HG03280 (cell line): Measurements from ENCODE around the gene NCR3LG1.

Experiments used
- ATAC-seq: cut with Tn5 transposase; IDR thresholded peaks from one replicate; pipeline ENCODE4 v1.9.1; 2021; ENCODE audit warnings: mild to moderate bottlenecking, moderate library complexity; ENCODE audit not compliant: unreplicated experiment

NCR3LG1 gene

DNA sequence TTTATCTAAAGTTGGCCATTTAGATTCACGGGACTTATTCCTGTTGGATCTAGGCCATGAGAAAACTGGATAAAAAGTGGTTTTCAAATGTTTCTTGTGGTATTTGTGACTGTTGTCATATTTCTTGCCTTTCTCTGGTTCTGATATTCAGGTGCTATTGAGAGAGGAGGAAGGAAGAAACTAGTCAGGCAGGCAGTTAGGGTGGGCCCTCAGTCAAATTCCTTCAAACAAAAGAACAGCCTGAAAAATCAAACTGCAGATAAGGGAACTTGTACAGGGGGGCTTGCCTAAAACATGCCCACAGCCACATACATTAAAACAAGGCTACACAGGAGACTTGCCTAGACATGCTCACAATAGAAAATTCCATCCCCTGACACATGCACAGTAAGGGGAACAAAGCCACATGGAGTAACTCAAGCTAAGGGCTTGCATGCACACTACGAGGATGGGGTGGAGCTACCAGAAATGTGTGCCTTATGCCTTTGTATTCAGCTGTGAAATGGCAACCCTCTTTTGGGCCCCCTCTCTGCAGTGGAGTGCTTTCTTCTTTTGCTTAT lies 18.2 kb downstream of the NCR3LG1 start:
- no peak for ATAC-seq

DNA sequence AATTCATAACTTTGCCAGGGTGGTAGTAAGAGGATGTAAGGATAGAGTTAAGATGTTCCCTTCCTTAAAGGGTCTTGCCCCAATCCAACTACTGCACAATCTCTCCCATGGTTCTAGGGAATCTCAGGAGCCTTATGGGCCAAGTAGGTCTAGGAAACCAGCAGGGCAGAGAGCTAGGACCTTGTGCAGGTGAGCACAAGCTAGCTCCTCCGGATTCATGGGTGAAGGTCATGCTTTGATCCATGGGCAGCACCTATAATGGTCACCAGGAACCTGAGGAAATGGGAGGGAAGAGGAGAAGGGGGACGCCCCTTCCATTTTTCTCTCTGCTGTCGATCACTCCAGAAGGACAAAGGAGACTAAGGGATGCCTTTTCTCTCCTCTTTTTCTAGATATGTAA lies 20.0 kb downstream of the NCR3LG1 start:
- ATAC-seq = no peak

DNA sequence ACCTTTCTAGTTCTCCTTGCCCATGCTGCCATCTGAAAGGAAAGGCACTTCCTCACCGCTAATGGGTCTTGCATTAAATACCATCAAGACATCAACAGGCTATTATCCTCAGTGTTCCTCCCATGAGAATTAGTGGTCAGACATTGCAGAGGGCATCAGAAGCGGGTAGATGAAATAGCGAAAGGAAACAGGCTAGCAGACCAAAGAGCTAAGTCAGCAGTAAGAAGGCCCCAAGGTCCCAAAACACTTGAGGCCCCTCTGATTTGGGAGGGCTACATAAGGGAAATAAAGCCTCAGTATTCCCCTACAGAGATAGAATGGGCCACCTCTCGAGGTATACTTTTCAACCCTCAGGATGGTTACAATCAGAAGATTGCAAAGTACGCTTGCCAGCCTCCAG lies 23.9 kb downstream of the NCR3LG1 start:
- ATAC-seq = no peak

DNA sequence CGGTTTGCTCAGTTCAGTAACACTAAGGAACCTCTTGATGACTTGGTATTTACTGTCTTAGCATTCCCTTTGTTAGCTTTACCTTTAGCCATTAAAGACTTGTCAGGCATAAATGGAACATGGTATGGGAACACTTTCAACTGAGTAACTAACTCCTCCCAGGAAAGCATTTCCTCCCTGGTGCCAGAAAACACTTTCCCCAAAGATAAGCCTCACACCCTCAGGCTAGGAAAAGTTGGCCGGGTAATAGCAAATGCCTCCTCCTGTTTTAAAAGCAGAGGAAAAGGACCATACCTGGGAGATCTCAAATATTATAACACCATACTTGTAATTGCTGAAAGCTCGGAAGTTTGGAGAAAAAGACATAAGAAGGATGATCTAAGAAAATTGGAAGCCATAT lies 24.9 kb downstream of the NCR3LG1 start:
- no peak for ATAC-seq

DNA sequence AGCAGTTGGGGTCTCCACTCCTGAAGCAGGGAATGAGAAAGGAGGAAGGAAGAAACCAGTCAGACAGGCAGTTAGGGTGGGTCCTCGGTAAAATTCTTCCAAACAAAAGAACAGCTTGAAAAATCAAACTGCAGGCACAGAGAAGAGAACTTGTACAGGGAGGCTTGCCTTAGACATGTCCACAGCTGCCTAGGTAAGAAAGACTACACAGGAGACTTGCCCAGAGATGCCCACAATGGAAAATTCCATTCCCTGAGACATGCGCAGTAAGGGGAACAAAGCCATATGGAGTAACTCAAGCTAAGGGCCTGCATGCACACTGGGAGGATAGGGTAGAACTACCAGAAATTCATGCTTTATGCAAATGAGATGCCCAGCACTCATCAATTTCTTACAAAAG lies 27.1 kb downstream of the NCR3LG1 start:
- no peak for ATAC-seq

DNA sequence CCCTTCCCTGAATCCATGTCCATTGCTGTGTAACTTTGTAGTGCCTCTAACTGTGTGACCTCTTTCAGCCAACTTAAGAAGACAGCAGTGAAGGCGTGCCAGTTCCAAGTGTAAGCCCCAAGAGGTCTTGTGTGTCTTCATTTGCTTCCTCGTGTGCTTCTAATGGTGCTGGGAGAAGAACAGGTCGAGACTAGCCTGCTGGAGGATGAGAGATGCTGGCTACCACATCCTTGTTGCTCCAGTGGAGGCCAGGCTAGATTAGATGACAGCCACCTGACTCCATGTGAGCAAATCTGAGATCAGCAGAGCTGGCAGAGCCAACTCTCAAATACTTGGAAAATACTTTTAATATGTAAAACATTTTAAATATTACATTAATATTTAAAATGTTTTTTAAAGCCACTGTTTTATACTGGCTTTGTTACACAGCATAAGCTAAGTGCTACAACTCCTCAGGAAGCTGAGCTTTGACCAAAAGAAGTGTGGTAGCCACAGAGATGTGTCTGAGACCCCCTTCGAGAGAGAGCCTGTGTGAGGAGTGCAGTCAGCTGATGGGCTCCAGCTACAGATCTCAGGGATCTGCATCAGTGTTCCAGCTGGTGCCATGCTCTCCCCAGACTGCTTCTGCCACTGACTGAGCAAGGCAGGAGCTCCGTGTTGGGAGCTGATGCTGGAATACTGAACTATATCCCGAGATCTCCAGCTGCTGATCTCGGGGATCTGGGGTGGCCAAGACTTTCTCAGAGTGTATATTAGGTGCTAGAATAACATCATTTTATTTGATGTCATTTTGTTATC lies 28.0 kb downstream of the NCR3LG1 start:
- ATAC-seq = no peak

DNA sequence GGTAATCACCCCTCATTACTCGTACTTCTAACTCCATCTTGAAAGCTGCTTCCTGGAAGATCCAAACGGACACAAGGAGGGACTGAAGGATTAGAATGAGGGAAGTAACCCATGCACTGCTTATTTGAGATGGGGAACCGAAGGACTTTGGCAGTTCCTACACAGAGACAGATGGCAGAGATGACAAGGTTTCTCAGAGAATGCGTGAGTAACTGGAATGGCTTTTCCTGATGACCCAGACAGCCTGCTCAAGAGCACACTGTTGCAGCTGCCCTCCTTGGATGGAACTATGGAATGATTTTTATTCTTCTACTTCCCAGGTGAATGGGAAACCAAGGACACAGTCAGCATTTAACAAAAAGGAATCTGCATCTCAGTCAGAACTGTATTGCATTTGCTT lies 29.6 kb downstream of the NCR3LG1 start:
- no peak for ATAC-seq

DNA sequence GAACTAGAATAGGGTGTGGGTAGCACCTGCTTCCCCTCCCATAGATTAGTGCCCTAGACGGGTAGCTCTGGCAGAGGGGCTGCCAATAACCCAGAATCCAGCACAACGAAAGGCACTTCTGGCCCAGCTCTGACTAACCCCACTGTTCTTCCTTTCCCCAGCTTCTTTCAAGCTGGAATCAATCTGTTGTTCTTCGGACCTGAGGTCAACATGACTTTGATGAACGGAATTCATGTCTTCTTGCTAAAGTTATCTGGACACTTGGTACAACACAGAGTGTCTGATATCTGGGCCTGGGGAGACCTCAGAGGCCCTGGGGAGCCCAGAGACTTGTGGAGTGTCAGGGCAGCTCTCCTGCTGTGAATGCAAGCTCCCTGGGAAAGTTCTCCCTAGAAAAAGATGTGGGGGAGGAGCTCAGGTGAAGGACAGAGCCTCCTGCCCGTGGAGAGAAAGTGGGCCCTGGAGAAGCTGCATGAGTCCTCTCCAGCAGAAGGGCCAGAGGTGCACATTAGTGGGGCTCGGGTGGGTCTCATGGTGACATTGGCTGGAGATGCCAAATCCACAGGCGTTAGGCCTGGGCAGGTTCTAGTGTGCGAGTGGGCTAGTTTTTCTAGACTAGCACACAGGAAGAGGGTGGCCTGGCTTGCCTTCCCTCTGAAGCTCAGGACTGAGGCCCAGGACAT lies 30.6 kb downstream of the NCR3LG1 start:
- no peak for ATAC-seq

DNA sequence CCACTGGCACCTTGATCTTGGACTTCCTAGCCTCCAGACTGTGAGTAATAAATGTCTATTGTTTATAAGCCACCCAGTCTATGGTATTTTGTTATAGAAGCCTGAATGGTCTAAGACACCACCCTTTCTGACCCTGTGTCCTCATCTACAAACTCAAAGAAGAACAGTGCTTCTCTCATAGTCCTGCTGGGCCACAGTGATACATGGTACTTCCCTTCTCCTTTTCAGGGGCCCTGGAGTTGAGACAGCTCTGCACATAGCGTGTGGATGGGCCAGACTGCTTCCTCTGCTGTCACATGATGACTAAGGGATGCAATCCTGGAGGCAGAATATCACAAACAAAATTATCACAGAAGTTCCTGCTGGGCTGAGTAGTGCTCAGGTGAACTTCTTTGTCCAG lies 31.9 kb downstream of the NCR3LG1 start:
- ATAC-seq = no peak

DNA sequence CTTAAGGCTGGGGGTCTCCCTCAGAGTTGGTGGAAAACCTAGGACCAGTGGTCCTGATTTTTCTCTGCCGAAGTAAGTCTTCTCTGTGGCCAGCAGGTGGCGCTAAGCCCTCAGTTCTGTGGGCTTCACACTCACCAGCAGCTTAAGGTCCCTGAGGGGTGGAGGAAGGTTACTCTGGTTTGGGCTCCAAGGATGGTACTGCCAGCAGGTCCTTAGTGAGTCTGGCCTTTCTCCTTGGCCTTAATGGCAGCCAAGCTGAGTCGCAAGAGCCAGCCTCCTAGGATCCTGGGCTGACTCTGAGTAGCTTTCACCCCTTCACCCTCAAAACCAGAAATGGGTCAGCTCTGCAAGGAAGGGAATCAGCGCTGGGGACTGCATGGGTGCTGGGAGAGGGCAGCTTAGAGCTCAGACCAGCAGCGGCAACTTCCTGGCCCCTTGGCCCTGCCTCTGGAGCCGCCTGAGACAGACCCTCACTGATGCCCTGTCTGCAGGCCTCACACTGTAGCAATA lies 32.5 kb downstream of the NCR3LG1 start:
- peak; percentile 43 for ATAC-seq

DNA sequence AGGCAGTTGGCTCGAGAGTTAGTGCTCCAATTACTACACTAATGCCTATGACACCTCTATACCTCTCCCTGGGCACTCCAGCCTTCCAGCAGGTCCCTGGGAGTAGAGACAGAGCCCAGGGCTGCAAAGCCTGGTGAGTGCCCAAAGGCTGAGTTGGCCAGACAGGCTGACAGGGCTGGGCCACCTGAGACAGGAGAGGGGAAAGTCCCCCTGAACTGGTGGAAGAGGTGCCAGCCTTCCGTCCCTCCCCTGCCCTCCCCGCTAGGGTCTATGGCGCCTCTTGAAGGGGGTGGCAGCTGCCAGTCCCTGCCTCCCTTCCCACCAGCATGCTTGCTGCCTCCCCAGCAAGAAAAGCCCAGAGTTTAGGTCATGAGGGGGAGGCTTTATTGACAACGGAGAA lies 33.9 kb downstream of the NCR3LG1 start:
- ATAC-seq = no peak

DNA sequence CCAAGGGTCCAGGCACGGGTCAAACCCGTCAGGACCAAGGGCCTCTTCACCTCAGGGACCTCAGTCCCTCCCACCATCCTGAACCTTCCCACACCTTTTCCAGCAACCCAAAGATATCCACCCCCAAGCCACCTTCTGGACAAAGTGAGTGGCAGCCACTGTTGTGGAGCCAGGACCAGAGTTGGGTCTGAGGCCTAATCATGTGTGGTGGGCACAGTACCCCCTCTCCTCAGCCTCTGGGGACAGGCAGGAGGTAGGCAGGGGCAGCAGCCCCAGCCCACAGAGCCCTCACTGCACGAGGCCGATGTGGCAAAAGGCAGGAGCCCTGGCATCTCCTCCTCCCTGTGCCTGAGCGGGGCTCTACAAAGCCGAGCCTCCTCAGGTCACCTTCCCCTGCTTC lies 34.3 kb downstream of the NCR3LG1 start:
- ATAC-seq = no peak

DNA sequence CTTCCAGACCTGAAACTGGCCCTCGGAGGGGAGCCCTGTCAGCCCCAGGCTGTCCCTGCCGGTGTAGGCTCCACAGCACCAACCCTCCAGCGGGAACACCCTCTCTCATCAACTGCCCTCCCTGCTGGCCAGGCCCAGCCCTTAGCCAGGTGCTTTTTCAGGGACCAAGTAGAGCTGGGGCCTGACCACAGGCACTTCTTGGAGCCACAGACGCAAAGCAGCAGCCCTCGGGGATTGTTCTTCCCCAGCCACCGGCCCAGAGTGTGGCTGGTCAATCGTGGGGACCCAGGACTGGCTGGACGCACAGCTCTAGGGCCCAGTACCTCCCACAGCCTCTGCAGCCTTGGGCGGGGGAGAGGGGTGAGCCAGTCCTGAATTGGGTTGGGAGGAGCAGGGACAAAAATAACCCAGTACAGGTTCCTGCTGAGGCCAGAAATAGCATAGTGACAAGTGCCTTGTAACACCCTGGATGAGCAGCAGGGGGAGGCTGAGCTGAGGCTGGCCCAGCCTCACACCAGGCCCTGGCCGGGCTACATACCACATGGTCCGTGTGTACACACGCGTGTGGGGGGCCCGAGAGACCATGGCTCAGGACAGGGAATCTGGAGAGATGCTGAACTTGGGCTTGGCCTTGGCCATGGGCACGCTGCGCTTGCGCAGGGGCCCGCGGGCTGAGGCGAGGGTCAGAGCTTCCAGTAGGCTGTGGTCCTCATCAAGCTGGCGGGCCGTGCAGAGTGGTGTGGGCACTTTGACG lies 34.9 kb downstream of the NCR3LG1 start:
- ATAC-seq = peak; percentile 60

DNA sequence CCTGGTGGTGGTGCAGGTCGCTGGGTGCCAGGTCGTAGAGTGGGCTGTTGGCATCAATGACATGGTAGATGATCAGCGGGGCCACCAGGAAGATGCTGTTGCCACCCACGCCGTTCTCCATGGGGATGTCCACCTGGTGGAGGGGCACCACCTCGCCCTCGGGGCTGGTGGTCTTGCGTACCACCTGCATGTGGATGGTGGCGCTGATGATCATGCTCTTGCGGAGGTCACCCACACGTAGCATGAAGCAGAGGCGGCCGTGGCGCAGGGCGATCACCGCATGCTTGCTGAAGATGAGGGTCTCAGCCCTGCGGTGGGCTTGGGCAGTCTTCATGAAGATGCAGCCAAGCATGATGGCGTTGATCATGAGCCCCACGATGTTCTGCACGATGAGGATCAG lies 35.7 kb downstream of the NCR3LG1 start:
- no peak for ATAC-seq

DNA sequence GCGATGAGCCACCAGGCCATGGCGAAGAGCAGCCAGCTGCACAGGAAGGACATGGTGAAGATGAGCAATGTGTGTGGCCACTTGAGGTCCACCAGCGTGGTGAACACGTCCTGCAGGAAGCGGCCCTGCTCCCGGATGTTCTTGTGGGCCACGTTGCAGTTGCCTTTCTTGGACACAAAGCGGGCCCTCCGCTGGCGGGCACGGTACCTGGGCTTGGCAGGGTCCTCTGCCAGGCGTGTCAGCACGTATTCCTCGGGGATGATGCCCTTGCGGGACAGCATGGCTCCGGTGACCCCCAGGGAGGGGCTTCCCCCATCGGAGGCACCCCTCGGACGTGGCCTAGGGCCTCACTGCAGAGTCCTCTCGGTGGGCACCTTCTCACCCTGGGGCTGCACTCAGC lies 36.2 kb downstream of the NCR3LG1 start:
- no peak for ATAC-seq

DNA sequence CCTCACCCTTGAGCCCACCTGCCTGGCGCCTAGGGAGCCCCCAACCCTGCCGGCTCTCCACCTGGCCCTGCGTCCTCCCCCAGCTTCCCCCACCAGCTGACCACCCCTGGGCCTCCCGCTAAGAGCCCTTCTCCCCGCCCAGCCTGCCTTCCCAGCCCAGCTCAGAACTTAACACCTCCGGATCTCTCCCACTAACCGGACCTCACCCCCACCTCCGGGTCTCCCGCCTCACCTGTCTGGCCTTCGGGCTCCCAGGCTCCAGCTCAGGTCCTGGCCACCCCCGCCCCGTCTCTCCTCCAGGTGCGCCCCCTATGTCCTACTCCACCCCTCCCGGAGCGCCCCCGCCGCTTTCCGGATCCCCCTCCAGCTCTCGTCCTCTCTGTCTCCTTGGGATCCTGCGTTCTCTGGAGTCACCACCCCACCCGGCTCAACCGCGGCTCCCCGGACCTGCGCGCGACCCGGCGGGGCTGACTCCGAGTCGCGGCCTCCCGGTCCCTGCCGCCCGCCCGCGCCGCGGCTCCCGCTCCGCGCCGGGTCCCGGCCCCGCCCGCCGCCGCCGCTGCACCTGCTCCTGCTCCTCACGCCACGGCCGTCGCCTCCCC lies 37.1 kb downstream of the NCR3LG1 start, which contains the start of gene KCNJ11:
TSS of gene KCNJ11 (minus strand) at position 51 of the 602 bp plus-strand sequence. CDS start 568 bp downstream, outside the sequence.
- peak; percentile 39 for ATAC-seq

DNA sequence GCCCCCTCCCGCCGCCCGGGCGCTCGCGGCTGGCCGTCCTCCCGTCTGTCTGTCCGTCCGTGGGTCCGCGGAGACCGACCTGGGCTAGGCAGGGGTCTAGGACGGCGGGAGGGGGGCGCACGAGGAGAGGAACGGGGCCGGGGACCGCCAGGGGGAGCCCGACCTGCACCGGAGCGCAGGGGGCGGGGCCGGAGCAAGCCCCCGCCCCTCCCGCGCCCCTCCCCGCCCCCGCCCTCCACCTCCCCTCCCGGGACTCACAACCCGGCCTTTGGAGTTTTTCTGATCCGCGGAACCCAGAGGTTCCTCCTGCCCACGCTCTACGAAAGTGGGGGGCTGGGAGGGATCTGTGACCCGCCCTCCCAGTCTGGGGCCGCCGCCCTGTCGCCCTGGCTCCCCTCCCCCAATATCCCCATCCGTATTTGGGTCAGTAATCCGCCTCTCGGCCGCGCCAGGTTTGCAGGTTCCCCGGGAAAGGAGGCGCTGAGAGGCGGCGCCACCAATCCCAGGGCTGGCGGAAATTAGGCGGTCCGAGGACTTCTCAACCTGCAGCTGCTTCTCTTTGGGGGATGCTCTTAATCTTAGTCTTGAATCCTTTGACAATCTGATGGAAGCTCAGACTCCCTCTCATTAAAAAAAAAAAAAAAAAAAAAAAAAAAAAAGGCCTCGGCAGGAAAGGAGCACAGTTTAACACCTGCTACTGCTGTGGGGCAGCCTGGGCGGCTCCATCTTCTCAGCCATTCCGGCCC lies 37.8 kb downstream of the NCR3LG1 start:
- ATAC-seq = peak; percentile 51

DNA sequence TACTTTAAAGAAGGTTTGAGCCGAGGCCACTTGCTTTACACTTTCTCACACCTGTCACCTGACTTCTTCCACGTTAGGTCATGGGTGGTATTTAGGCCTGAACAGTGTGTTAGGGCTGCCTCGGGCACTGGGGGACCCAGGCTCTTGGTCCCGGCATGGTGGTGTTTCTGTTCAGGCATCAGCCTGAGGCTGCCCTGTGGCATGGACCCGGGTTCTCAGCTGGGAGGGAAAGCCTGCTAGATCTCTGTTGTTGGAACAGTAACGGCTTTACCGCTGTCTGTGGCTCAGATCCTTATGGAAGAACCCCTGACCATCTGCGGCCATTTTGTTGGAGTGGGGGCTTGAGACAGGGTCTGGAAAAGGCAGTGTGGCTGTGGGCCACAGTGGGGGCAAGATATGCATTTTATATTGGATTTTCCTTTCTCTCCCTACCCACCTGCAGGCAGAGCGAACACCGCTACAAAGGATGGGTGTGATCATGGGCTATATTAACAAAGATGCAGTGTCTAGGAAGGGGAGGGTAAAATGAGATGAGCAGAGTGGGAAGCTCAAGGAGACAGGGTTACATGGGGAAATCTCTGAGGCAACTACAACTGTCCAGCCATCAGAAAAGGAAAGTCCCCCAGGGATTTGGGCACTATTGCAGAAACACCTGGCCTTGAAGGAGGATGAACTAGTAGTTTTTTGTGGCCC lies 38.5 kb downstream of the NCR3LG1 start:
- ATAC-seq = no peak
